SK-N-MC (cell line): ENCODE measurements around the gene MPO.

Experiments used
- EZH2 ChIP-seq: fragments of 200-600 bp; sonication (generic); IDR thresholded peaks from one replicate; pipeline ENCODE4 v1.6.1; 2017; ENCODE audit warnings: antibody characterized with exemption
- POLR2AphosphoS5 ChIP-seq: IDR thresholded peaks from 2 replicates; pipeline ENCODE4 v1.6.1; 2012; ENCODE audit warnings: mild to moderate bottlenecking, low read depth, low read length, borderline replicate concordance

DNA sequence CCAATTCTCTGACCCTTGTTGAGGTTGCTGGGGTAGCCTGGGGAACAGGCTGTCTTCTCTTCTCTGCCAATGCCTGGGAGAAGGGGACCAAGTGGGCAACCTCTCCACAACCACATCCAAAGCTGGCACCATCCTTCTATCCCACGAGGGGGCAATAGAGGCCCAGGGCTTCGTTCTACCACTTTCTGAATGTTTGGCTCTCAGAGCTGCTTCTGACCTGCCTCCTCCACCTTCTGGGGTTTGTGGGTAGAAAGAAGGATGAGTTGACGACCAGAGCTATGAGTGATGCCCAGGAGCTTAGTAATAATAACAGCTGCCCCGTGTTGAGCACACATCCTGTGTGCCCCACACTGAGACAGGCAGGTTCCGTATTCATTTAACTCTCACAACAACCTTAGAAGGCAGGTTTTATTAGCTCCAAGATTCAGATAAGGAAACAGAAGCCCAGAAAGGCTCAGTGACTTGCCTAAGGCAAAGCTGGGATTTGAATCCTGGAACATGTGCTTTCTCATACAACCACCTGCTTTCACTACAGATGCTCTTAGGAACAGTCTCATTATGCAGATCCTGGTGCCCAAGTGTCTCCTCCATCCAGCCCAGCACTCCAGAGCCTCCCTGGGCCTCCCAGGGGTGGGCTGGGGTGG lies 36.8 kb upstream of the MPO start:
- no peak for TF ChIP-seq EZH2
- no peak for TF ChIP-seq POLR2AphosphoS5
